GM23248 (cell line): ENCODE measurements around the gene P2RX1.

Experiments used
- EZH2 ChIP-seq: fragments of 200-600 bp; sonication (generic); IDR thresholded peaks from 2 replicates; pipeline ENCODE4 v1.6.1; 2018; ENCODE audit warnings: antibody characterized with exemption, mild to moderate bottlenecking; ENCODE audit not compliant: insufficient read depth, poor library complexity, severe bottlenecking
- EZH2phosphoT487 ChIP-seq: fragments of 200-600 bp; sonication (generic); IDR thresholded peaks from 2 replicates; pipeline ENCODE4 v1.6.1; 2018; ENCODE audit warnings: antibody characterized with exemption, moderate library complexity, mild to moderate bottlenecking, low read depth; ENCODE audit not compliant: insufficient read depth

DNA sequence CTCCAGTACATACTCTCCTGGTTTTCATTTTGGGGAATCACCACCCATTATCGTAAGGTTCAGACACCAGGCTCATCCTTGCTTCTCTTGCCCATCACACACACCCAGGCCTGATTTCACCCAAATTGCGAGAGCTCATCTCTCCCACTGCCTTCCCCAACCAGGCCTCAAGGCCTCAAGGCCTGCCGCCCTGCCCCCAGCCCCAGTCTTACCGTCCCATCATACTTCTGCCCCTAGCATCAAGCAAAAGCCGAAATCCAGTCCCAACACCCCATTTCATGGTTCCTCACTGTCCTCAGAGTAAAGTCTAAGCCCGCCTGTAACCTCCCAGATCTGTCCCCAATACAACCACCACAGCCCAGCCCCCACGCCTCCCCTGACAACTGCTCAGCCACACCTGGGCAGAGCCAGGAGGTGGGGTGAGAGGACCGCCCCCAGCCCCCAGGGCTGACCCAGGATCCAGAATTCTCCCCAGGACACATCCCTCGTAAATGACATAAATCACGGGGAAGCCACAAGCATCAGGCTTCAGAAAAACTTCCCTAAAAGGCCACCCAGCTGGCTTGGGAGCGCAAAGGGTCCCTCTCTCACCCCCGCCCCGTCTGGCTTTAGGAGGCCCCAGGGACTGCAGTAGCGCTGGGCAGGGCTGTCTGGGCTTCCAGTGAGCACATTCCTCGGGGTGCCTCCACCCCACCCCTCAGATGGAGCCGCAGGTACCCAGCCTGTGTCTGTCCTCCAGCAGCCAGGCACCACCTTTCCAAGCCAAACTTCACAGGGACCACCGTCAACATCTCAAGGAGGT is 9.6 kb upstream of the P2RX1 start:
- no peak for TF ChIP-seq EZH2
- no peak for TF ChIP-seq EZH2phosphoT487
